Measurements from ENCODE around the gene PDE6B. TPM values are rescaled to one million over a fixed set of nuclear protein-coding genes. Genes with fewer than 3 reads are reported as not detected.

The PDE6B gene
- total and polyA plus RNA-seq, 2 of the 13 experiments (the other 11 are each of a cell fraction or from before 2014, with no cell fraction given) = 0.38 to 0.40 TPM

GRCh38 chr4:677431-678293 is 52.3 kb downstream of the PDE6B start (continued):
- TF ChIP-seq, protein P1, sequence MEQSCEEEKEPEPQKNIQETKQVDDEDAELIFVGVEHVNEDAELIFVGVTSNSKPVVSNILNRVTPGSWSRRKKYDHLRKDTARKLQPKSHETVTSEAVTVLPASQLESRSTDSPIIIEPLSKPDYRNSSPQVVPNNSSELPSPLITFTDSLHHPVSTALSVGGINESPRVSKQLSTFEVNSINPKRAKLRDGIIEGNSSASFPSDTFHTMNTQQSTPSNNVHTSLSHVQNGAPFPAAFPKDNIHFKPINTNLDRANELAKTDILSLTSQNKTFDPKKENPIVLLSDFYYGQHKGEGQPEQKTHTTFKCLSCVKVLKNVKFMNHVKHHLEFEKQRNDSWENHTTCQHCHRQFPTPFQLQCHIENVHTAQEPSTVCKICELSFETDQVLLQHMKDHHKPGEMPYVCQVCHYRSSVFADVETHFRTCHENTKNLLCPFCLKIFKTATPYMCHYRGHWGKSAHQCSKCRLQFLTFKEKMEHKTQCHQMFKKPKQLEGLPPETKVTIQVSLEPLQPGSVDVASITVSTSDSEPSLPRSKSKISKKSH (CRISPR knock-in tag; IDR thresholded peaks at IDR 0.05; ENCODE audit: borderline replicate concordance) = 0 out of 2 replicates have a peak, but pooled peaks have one; percentile 8
- TF ChIP-seq HNRNPLL (IDR thresholded peaks at IDR 0.05; ENCODE audit: low read depth, low read length, poor library complexity, severe bottlenecking) = peak; percentile 40
- TF ChIP-seq, protein P2, sequence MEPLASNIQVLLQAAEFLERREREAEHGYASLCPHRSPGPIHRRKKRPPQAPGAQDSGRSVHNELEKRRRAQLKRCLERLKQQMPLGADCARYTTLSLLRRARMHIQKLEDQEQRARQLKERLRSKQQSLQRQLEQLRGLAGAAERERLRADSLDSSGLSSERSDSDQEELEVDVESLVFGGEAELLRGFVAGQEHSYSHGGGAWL (CRISPR knock-in tag; IDR thresholded peaks at IDR 0.05) = no peak
- no peak for TF ChIP-seq SP1 (IDR thresholded peaks at IDR 0.05)
- peak; percentile 75 for TF ChIP-seq SP1 (CRISPR knock-in tag; IDR thresholded peaks at IDR 0.05)
- peak; percentile 92 for TF ChIP-seq ZC3H13 (CRISPR knock-in tag; IDR thresholded peaks at IDR 0.05)
- no peak for TF ChIP-seq HMG20B (CRISPR knock-in tag; conservative IDR thresholded peaks at IDR 0.05)
- peak; percentile 60 for TF ChIP-seq MED8 (CRISPR knock-in tag; IDR thresholded peaks at IDR 0.05; ENCODE audit: insufficient replicate concordance)
- peak; percentile 24; the same call in 1 of the 2 replicates for TF ChIP-seq SOX5 (CRISPR knock-in tag; IDR thresholded peaks at IDR 0.05; ENCODE audit: borderline replicate concordance)
- TF ChIP-seq ZNF724P (CRISPR knock-in tag; IDR thresholded peaks at IDR 0.05; ENCODE audit: borderline replicate concordance) = 0 out of 2 replicates have a peak, but pooled peaks have one; percentile 18
- TF ChIP-seq ZSCAN30 (CRISPR knock-in tag; IDR thresholded peaks at IDR 0.05) = no peak
- TF ChIP-seq BORCS8-MEF2B (CRISPR knock-in tag; IDR thresholded peaks at IDR 0.05) = peak; percentile 0; the same call in 1 of the 2 replicates
- TF ChIP-seq SALL1 (CRISPR knock-in tag; IDR thresholded peaks at IDR 0.05) = peak; percentile 47
- peak; percentile 51 for TF ChIP-seq TEAD3 (CRISPR knock-in tag; optimal IDR thresholded peaks at IDR 0.05; ENCODE audit: borderline replicate concordance)
- TF ChIP-seq, protein P3, sequence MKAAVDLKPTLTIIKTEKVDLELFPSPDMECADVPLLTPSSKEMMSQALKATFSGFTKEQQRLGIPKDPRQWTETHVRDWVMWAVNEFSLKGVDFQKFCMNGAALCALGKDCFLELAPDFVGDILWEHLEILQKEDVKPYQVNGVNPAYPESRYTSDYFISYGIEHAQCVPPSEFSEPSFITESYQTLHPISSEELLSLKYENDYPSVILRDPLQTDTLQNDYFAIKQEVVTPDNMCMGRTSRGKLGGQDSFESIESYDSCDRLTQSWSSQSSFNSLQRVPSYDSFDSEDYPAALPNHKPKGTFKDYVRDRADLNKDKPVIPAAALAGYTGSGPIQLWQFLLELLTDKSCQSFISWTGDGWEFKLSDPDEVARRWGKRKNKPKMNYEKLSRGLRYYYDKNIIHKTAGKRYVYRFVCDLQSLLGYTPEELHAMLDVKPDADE (CRISPR knock-in tag; IDR thresholded peaks at IDR 0.05) = no peak
- TF ChIP-seq HDAC2 (CRISPR knock-in tag; IDR thresholded peaks at IDR 0.05) = peak; percentile 17; the same call in 1 of the 2 replicates
- TF ChIP-seq, protein P4, sequence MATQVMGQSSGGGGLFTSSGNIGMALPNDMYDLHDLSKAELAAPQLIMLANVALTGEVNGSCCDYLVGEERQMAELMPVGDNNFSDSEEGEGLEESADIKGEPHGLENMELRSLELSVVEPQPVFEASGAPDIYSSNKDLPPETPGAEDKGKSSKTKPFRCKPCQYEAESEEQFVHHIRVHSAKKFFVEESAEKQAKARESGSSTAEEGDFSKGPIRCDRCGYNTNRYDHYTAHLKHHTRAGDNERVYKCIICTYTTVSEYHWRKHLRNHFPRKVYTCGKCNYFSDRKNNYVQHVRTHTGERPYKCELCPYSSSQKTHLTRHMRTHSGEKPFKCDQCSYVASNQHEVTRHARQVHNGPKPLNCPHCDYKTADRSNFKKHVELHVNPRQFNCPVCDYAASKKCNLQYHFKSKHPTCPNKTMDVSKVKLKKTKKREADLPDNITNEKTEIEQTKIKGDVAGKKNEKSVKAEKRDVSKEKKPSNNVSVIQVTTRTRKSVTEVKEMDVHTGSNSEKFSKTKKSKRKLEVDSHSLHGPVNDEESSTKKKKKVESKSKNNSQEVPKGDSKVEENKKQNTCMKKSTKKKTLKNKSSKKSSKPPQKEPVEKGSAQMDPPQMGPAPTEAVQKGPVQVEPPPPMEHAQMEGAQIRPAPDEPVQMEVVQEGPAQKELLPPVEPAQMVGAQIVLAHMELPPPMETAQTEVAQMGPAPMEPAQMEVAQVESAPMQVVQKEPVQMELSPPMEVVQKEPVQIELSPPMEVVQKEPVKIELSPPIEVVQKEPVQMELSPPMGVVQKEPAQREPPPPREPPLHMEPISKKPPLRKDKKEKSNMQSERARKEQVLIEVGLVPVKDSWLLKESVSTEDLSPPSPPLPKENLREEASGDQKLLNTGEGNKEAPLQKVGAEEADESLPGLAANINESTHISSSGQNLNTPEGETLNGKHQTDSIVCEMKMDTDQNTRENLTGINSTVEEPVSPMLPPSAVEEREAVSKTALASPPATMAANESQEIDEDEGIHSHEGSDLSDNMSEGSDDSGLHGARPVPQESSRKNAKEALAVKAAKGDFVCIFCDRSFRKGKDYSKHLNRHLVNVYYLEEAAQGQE (IDR thresholded peaks at IDR 0.05; ENCODE audit: borderline replicate concordance in 1 of 2, low read depth in 1 of 2, low read length in 2 of 2) = no peak
- TF ChIP-seq UBTF (CRISPR knock-in tag; IDR thresholded peaks at IDR 0.05) = peak; percentile 23; the same call in 1 of the 2 replicates
- TF ChIP-seq FOXK2 (IDR thresholded peaks at IDR 0.05) = peak; percentile 44; the same call in 1 of the 2 replicates
- no peak for TF ChIP-seq ZNF737 (CRISPR knock-in tag; IDR thresholded peaks at IDR 0.05; ENCODE audit: borderline replicate concordance)
